ENCODE measurements around the gene KCNH8. TPM values are rescaled to one million over a fixed set of nuclear protein-coding genes. Genes with fewer than 3 reads are reported as not detected.

Gene KCNH8
- polyA plus RNA-seq, 3 donors = 0.03 TPM; not detected in 2

DNA sequence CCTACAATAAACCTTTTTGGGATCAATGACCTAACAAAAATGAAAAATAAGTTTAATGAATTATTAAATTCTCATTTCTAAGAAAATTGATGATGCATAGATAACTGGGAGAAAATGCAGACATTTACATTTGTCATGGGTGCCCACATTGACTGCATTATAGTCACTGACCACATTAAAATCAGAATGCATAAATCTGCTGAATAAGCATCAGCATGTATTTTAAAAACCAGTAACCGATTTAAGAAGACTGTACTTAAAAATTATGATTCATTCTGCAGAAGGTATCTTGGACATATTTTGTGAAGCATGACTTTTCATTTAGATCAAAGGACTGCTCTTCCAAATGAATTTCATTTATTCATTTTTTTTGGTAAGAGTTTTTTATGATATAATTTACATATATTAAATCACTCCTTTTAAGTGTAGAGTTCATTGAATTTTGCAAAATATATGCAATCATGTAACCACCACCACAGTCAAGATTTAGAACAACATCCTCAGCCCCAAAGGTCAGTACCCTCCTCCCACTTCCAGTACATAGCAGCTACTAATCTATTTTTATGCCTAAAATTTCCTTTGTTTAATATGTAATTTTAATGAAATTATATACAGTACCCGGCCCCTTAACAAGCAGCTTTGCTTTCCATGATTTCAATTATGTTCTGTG, 11.8 kb downstream of the KCNH8 start:
- no peaks in the 10 kb centered on the region for H3K4me1 Mint-ChIP-seq
- intact Hi-C loops (cut with micrococcal nuclease) = no loop called here
- no peaks in the 10 kb centered on the region for H3K9me3 ChIP-seq (replicated peaks in 1 of 2; ENCODE audit: control insufficient read depth in 1 of 2, insufficient read depth in 1 of 2, low read length in 2 of 2)
- WGBS (ENCODE audit: insufficient coverage) = no CpG with 5 or more reads among the region's 2 CpGs
- no peak overlapping the region for H3K27ac ChIP-seq (ENCODE audit: low read depth in 1 of 2, low read length in 2 of 2)
- H4K20me1 ChIP-seq (ENCODE audit: insufficient read depth, low read length) = no peaks in the 10 kb centered on the region
- no peak for DNase-seq
- H3K36me3 ChIP-seq (replicated peaks in 1 of 2; ENCODE audit: control insufficient read depth in 1 of 2, insufficient read depth in 2 of 2, low read length in 2 of 2) = no peaks in the 10 kb centered on the region
- H3K27me3 ChIP-seq (ENCODE audit: control insufficient read depth in 2 of 2, insufficient read depth in 2 of 2, low read length in 2 of 2) = no peaks in the 10 kb centered on the region
- H3K4me3 ChIP-seq (replicated peaks in 1 of 3; ENCODE audit: low read depth in 2 of 3, low read length in 3 of 3) = no peak overlapping the region
- H2AFZ ChIP-seq (ENCODE audit: insufficient read depth, low read depth, low read length, poor library complexity, severe bottlenecking) = no peak overlapping the region
- no peaks in the 10 kb centered on the region for H3K36me3 Mint-ChIP-seq
- no peaks in the 10 kb centered on the region for H3K9me3 Mint-ChIP-seq
- no peaks in the 10 kb centered on the region for H3K27me3 Mint-ChIP-seq (ENCODE audit: low read depth in 3 of 3)
- no peak overlapping the region for H3K27ac Mint-ChIP-seq
- TF ChIP-seq CTCF (IDR thresholded peaks at IDR 0.05) = no peak
- no peak overlapping the region for H3K9ac ChIP-seq (ENCODE audit: insufficient read depth, low read length, poor library complexity, severe bottlenecking)
- H3K4me3 Mint-ChIP-seq = no peak overlapping the region
- no peak overlapping the region for H3K4me2 ChIP-seq (replicated peaks; ENCODE audit: extremely low read depth, low read length, poor library complexity, severe bottlenecking)
- H3K79me2 ChIP-seq (ENCODE audit: insufficient read depth, low read length) = no peaks in the 10 kb centered on the region
- no peaks in the 10 kb centered on the region for H3K4me1 ChIP-seq (ENCODE audit: control insufficient read depth in 1 of 2, insufficient read depth in 2 of 2, low read length in 2 of 2)

DNA sequence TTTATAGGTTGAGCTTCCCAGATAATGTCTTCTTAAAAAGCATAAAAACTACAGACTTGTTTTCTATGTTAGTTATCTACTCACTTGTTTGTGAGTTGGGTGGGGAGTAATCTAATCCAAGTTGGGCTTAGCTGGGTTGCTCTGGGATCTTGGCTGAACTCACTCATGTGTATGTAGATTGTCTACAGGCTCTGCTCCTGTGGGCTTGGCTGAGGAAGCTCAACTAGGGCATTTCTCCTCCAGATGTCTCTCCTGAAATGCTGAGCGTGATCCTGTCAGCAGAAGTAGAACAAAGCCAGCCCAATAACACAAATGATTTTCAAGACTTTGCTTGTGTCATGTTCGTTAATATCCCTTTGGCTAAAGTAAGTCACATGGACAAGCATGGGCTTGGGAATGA, 17.3 kb downstream of the KCNH8 start:
- H3K4me3 Mint-ChIP-seq = no peak overlapping the region
- H3K4me1 Mint-ChIP-seq = no peaks in the 10 kb centered on the region
- no peak overlapping the region for H3K27ac Mint-ChIP-seq
- no peaks in the 10 kb centered on the region for H3K4me1 ChIP-seq (ENCODE audit: control insufficient read depth in 1 of 2, insufficient read depth in 2 of 2, low read length in 2 of 2)
- peaks cover 0 to 6% (median 0%) of the 10 kb centered on the region in 7 donors for H3K9me3 Mint-ChIP-seq
- no peaks in the 10 kb centered on the region for H3K36me3 ChIP-seq (replicated peaks in 1 of 2; ENCODE audit: control insufficient read depth in 1 of 2, insufficient read depth in 2 of 2, low read length in 2 of 2)
- no peak overlapping the region for H3K4me2 ChIP-seq (replicated peaks; ENCODE audit: extremely low read depth, low read length, poor library complexity, severe bottlenecking)
- no peak overlapping the region for H3K27ac ChIP-seq (ENCODE audit: low read depth in 1 of 2, low read length in 2 of 2)
- intact Hi-C loops (cut with micrococcal nuclease) = no loop called here
- H3K9ac ChIP-seq (ENCODE audit: insufficient read depth, low read length, poor library complexity, severe bottlenecking) = no peak overlapping the region
- no peak for DNase-seq
- no peaks in the 10 kb centered on the region for H3K79me2 ChIP-seq (ENCODE audit: insufficient read depth, low read length)
- TF ChIP-seq CTCF (IDR thresholded peaks at IDR 0.05) = no peak
- H2AFZ ChIP-seq (ENCODE audit: insufficient read depth, low read depth, low read length, poor library complexity, severe bottlenecking) = no peak overlapping the region
- 80% methylated on average over 1 of the region's 2 CpGs for WGBS (ENCODE audit: insufficient coverage)
- H3K27me3 Mint-ChIP-seq (ENCODE audit: low read depth in 3 of 3) = peaks cover 0 to 3% (median 0%) of the 10 kb centered on the region in 3 donors
- no peak overlapping the region for H3K4me3 ChIP-seq (replicated peaks in 1 of 3; ENCODE audit: low read depth in 2 of 3, low read length in 3 of 3)
- H3K9me3 ChIP-seq (replicated peaks in 1 of 2; ENCODE audit: control insufficient read depth in 1 of 2, insufficient read depth in 1 of 2, low read length in 2 of 2) = no peaks in the 10 kb centered on the region
- no peaks in the 10 kb centered on the region for H3K36me3 Mint-ChIP-seq
- H4K20me1 ChIP-seq (ENCODE audit: insufficient read depth, low read length) = no peaks in the 10 kb centered on the region
- no peaks in the 10 kb centered on the region for H3K27me3 ChIP-seq (ENCODE audit: control insufficient read depth in 2 of 2, insufficient read depth in 2 of 2, low read length in 2 of 2)
